Neural progenitor cell (in vitro differentiated cells): ENCODE measurements around the gene TNFRSF19. TPM values are rescaled to one million over a fixed set of nuclear protein-coding genes. Genes with fewer than 3 reads are reported as not detected.

ENCODE experiments used
- DNase-seq: peaks from one replicate; pipeline ENCODE4 v3.0.0-alpha.2; 2016; ENCODE audit warnings: low spot score
- H2AFZ ChIP-seq: fragments of 200-600 bp; sonication (generic); replicated peaks from 2 replicates; pipeline ENCODE4 v1.6.1; 2016; ENCODE audit warnings: antibody characterized with exemption
- H3F3A ChIP-seq: fragments of 200-600 bp; sonication (generic); 2 replicates; pipeline ENCODE4 v1.6.1; 2016; ENCODE audit warnings: antibody characterized with exemption, low read depth
- H3K27ac ChIP-seq: fragments of 200-600 bp; sonication (generic); 2 replicates; pipeline ENCODE4 v1.5.1; 2016; ENCODE audit warnings: mild to moderate bottlenecking
- H3K27me3 ChIP-seq: fragments of 200-600 bp; sonication (generic); 2 replicates; pipeline ENCODE4 v1.6.1; 2016; ENCODE audit warnings: mild to moderate bottlenecking, moderate library complexity
- H3K36me3 ChIP-seq: fragments of 200-600 bp; sonication (generic); 2 replicates; pipeline ENCODE4 v1.5.1; 2016
- H3K4me1 ChIP-seq: fragments of 200-600 bp; sonication (generic); 2 replicates; pipeline ENCODE4 v1.6.1; 2016; ENCODE audit warnings: mixed run types
- H3K4me2 ChIP-seq: fragments of 200-600 bp; sonication (generic); 2 replicates; pipeline ENCODE4 v1.6.1; 2016
- H3K4me3 ChIP-seq: fragments of 200-600 bp; sonication (generic); 2 replicates; pipeline ENCODE4 v1.5.1; 2016
- H3K79me2 ChIP-seq: fragments of 200-600 bp; sonication (generic); 2 replicates; pipeline ENCODE4 v1.6.1; 2016; ENCODE audit warnings: low read depth
- H3K9ac ChIP-seq: fragments of 200-600 bp; sonication (generic); 2 replicates; pipeline ENCODE4 v1.6.1; 2016
- H3K9me3 ChIP-seq: fragments of 200-600 bp; sonication (generic); 2 replicates; pipeline ENCODE4 v1.5.1; 2016; ENCODE audit warnings: low read depth
- H4K20me1 ChIP-seq: fragments of 200-600 bp; sonication (generic); 2 replicates; pipeline ENCODE4 v1.6.1; 2016; ENCODE audit warnings: low read depth
- H3K27ac Mint-ChIP-seq: 3 replicates; pipeline ENCODE4 v1.8.0; 2021; ENCODE audit warnings: mixed read lengths
- H3K27me3 Mint-ChIP-seq: 2 replicates; pipeline ENCODE4 v1.8.0; 2022; ENCODE audit warnings: low read depth, mild to moderate bottlenecking, inconsistent platforms, moderate library complexity, mixed read lengths; ENCODE audit not compliant: insufficient read depth
- H3K36me3 Mint-ChIP-seq: 3 replicates; pipeline ENCODE4 v1.8.0; 2021; ENCODE audit warnings: mixed read lengths
- H3K4me1 Mint-ChIP-seq: 3 replicates; pipeline ENCODE4 v1.8.0; 2021; ENCODE audit warnings: mixed read lengths
- H3K4me3 Mint-ChIP-seq: 3 replicates; pipeline ENCODE4 v1.8.0; 2021; ENCODE audit warnings: mild to moderate bottlenecking, moderate library complexity, mixed read lengths
- H3K9me3 Mint-ChIP-seq: 3 replicates; pipeline ENCODE4 v1.8.0; 2020; ENCODE audit warnings: mixed read lengths
- CTCF ChIP-seq: fragments of 200-600 bp; sonication (generic); IDR thresholded peaks from 2 replicates; pipeline ENCODE4 v1.5.1; 2017; ENCODE audit warnings: antibody characterized with exemption, mild to moderate bottlenecking
- EZH2 ChIP-seq: fragments of 200-600 bp; sonication (generic); IDR thresholded peaks from 2 replicates; pipeline ENCODE4 v1.6.1; 2017; ENCODE audit warnings: antibody characterized with exemption, mild to moderate bottlenecking, moderate library complexity
- EZH2phosphoT487 ChIP-seq: fragments of 200-600 bp; sonication (generic); IDR thresholded peaks from 2 replicates; pipeline ENCODE4 v1.6.1; 2017; ENCODE audit warnings: antibody characterized with exemption
- total RNA-seq: library from RNA; depleted of rRNA; stranded (reverse); fragments of >200 nt; gene quantifications from 2 replicates; pipeline ENCODE4 v1.2.3, GENCODE V29; 2015; ENCODE audit warnings: low replicate concordance

TNFRSF19 gene
- total RNA-seq, 1 donor from 2014 or later, result 31.7 TPM

GRCh38 chr13:23554000-23554399, 16.2 kb upstream of the TNFRSF19 start:
- no peaks in the 10 kb centered on the region for H3F3A ChIP-seq
- no peaks in the 10 kb centered on the region for H3K9me3 Mint-ChIP-seq
- no peaks in the 10 kb centered on the region for H3K27me3 Mint-ChIP-seq
- no peak overlapping the region for H2AFZ ChIP-seq
- H3K27me3 ChIP-seq, result no peaks in the 10 kb centered on the region
- no peak overlapping the region for H3K4me2 ChIP-seq
- no peaks in the 10 kb centered on the region for H4K20me1 ChIP-seq
- no peaks in the 10 kb centered on the region for H3K36me3 ChIP-seq
- no peak overlapping the region for H3K9ac ChIP-seq
- no peak overlapping the region for H3K4me3 Mint-ChIP-seq
- no peaks in the 10 kb centered on the region for H3K9me3 ChIP-seq
- no peak for TF ChIP-seq EZH2phosphoT487
- no peak for TF ChIP-seq EZH2
- TF ChIP-seq CTCF, result no peak
- no peaks in the 10 kb centered on the region for H3K36me3 Mint-ChIP-seq
- DNase-seq, result no peak
- H3K27ac ChIP-seq, result no peak overlapping the region
- H3K4me1 Mint-ChIP-seq, result peaks cover 8% of the 10 kb centered on the region
- H3K4me1 ChIP-seq, result peaks cover 10% of the 10 kb centered on the region
- no peaks in the 10 kb centered on the region for H3K79me2 ChIP-seq
- no peak overlapping the region for H3K4me3 ChIP-seq
- no peak overlapping the region for H3K27ac Mint-ChIP-seq

GRCh38 chr13:23557043-23557442, 13.2 kb upstream of the TNFRSF19 start:
- Histone ChIP-seq H3K9ac (no peak overlapping the region), H4K20me1 (no peaks in the 10 kb centered on the region), H2AFZ (no peak overlapping the region), H3K4me1 (peaks cover 2% of the 10 kb centered on the region), H3K9me3 (no peaks in the 10 kb centered on the region), H3K4me3 (no peak overlapping the region), H3K36me3 (no peaks in the 10 kb centered on the region), H3K27ac (no peak overlapping the region), H3K27me3 (no peaks in the 10 kb centered on the region), H3K4me2 (no peak overlapping the region), H3K79me2 (no peaks in the 10 kb centered on the region), H3F3A (no peaks in the 10 kb centered on the region)
- no peaks in the 10 kb centered on the region for H3K27me3 Mint-ChIP-seq
- H3K9me3 Mint-ChIP-seq, result no peaks in the 10 kb centered on the region
- H3K4me1 Mint-ChIP-seq, result peaks cover 6% of the 10 kb centered on the region
- no peak for DNase-seq
- H3K4me3 Mint-ChIP-seq, result no peak overlapping the region
- no peak for TF ChIP-seq EZH2
- no peak for TF ChIP-seq CTCF
- TF ChIP-seq EZH2phosphoT487, result no peak
- H3K36me3 Mint-ChIP-seq, result no peaks in the 10 kb centered on the region
- no peak overlapping the region for H3K27ac Mint-ChIP-seq

GRCh38 chr13:23557733-23558132, 12.5 kb upstream of the TNFRSF19 start:
- H2AFZ ChIP-seq, result no peak overlapping the region
- no peak for TF ChIP-seq CTCF
- no peak for TF ChIP-seq EZH2
- no peak for TF ChIP-seq EZH2phosphoT487
- Mint-ChIP-seq H3K9me3 (no peaks in the 10 kb centered on the region), H3K4me3 (no peak overlapping the region), H3K27ac (no peak overlapping the region), H3K4me1 (peaks cover 5% of the 10 kb centered on the region), H3K36me3 (no peaks in the 10 kb centered on the region), H3K27me3 (no peaks in the 10 kb centered on the region)
- no peaks in the 10 kb centered on the region for H3K9me3 ChIP-seq
- H3F3A ChIP-seq, result no peaks in the 10 kb centered on the region
- H3K4me3 ChIP-seq, result no peak overlapping the region
- H3K4me1 ChIP-seq, result no peaks in the 10 kb centered on the region
- no peaks in the 10 kb centered on the region for H3K27me3 ChIP-seq
- DNase-seq, result no peak
- no peaks in the 10 kb centered on the region for H3K79me2 ChIP-seq
- no peaks in the 10 kb centered on the region for H4K20me1 ChIP-seq
- no peak overlapping the region for H3K4me2 ChIP-seq
- H3K9ac ChIP-seq, result no peak overlapping the region
- H3K27ac ChIP-seq, result no peak overlapping the region
- H3K36me3 ChIP-seq, result no peaks in the 10 kb centered on the region
